ELR (cell line): ENCODE measurements around the gene CCNJ.
"Not testable (repeated sequence)": the region's sequence is repeated elsewhere in the genome, so short reads cannot be mapped to it uniquely, and the experiment has no call there.

Experiments used
- DNase-seq: peaks from one replicate; pipeline ENCODE4 v3.0.0-alpha.2; 2015; ENCODE audit warnings: low read depth

CCNJ gene, protein sequence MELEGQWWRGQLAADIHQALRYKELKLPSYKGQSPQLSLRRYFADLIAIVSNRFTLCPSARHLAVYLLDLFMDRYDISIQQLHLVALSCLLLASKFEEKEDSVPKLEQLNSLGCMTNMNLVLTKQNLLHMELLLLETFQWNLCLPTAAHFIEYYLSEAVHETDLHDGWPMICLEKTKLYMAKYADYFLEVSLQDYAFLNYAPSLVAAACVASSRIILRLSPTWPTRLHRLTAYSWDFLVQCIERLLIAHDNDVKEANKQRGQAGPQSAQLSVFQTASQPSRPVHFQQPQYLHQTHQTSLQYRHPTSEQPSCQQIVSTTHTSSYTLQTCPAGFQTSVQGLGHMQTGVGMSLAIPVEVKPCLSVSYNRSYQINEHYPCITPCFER

DNA sequence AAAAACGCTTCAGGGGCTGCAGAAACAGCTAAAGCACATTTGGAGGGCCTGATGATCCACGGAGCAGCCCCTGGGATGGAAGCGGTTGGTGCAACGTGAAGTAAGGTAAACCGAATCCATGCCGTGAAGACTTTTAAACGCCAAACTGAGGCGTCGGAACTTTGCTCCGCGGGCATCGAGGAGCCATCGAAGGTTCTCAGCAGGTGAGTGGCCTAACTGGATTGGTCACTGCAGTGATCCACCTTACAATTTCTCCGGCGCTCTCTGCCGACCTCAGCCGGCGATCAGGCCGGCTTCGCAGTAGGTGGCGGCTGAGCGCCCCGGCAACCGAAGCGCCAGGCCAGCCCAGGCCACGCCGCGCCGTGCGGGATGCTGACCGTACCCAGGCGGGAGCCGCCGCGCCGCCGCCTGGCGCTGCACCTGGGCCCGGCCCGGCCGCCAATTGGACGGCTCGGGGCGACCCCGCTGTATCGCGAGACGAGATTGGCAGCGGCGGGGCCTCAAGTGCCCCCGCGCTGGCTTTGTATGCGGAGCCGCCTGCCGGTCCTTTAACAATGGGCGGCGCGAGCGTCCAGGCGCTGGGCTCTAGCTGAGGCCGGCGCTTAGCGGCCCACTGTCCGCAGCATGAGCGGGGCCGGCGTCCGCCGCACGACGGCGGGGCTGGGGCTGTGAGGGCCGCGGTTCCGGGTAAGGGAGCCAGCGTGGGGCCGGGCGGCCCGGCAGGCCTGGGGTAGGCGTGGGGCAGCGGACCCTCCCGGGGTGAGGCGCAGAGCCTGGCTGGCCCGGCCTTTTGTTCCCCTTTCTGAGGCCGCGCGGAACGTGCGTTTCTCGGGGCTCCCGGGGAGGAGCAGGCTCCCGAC is at the start of gene CCNJ:
Gene CCNJ (plus strand): TSS at position 551 of the 860 bp plus-strand sequence. CDS start 811 bp downstream, outside the sequence.
- DNase-seq = peak; percentile 91

GRCh38 chr10:95994376-95994775 is 49.0 kb upstream of the CCNJ start:
- DNase-seq = not testable (repeated sequence)

- no peak for DNase-seq
Observed at GRCh38 chr10:95998255-95998784, 45.1 kb upstream of the CCNJ start.

- no peak for DNase-seq
Observed at GRCh38 chr10:96013956-96014355, 29.4 kb upstream of the CCNJ start.

DNA sequence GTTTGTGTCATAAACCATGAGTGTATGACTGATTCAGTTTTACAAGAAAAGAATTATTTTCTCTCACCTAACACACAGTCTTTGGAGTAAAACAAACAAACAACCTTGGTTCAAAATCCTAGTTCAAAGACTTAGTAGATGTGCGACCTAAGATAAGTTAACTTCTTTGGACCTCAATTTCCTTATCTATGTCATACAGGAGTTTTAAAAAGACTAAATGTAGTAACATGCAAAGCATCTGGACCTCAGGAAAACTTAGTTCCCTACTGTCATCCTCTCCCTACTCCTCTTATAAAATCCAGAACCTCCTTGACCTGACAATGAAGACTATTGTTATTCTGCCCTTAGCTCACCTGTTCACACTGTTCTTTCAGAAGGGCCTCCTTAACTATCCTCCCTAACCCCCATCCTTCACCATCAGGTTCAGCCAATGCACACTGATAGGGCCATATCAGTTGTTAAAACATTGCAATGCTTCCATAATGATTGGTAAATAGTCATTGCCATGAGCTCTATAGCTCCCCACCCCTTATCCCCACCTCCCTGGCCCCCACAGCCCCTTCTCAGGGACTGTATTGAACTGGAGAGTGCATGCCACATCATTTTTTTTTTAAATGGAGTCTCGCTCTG is 28.8 kb upstream of the CCNJ start:
- no peak for DNase-seq

GRCh38 chr10:96017191-96017687 is 26.1 kb upstream of the CCNJ start:
- peak; percentile 71 for DNase-seq

- no peak for DNase-seq
Observed at GRCh38 chr10:96021332-96021731, 22.1 kb upstream of the CCNJ start.

DNA sequence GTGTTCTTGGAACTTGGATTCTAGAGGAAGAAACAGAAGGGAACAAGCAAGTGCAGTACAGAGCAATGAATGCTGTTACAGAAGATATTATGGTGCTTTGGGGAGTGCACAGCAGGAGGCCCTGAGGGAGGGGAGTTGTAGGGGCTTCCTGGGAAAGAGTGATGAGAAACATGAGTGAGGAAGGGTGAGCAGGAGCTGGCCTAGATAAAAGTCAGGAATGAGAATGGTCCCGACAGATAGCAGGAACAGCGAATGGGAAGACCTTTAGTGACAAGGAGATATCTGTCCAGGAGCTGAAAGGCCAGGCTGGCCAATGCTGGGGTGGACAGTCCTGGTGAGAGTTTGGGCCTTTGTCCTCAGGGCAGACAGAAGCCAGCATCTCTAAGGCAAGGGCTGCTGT is 20.6 kb upstream of the CCNJ start:
- no peak for DNase-seq

DNA sequence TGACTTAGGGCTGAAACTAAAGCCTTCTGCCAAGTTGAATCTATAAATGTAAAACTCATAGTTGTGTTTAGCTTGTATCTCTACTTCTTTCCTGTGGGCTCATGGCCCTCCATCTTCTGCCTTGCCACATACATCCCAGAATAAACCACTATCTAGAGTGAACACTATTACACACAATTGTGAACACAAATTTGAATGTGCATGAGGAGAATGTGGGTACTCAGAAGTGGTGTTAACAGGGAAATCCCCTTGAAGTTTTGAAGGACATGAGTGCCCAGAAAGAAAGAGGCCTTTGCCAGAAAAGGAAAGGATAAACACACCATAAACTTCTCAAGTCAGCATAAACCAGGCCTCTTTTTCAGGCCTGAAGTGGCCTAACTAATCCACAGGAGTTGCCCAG is 20.2 kb upstream of the CCNJ start:
- no peak for DNase-seq

- peak; percentile 39 for DNase-seq
Observed at GRCh38 chr10:96025566-96025965, 17.8 kb upstream of the CCNJ start.

GRCh38 chr10:96034625-96035024 is 8.8 kb upstream of the CCNJ start:
- DNase-seq = no peak

DNA sequence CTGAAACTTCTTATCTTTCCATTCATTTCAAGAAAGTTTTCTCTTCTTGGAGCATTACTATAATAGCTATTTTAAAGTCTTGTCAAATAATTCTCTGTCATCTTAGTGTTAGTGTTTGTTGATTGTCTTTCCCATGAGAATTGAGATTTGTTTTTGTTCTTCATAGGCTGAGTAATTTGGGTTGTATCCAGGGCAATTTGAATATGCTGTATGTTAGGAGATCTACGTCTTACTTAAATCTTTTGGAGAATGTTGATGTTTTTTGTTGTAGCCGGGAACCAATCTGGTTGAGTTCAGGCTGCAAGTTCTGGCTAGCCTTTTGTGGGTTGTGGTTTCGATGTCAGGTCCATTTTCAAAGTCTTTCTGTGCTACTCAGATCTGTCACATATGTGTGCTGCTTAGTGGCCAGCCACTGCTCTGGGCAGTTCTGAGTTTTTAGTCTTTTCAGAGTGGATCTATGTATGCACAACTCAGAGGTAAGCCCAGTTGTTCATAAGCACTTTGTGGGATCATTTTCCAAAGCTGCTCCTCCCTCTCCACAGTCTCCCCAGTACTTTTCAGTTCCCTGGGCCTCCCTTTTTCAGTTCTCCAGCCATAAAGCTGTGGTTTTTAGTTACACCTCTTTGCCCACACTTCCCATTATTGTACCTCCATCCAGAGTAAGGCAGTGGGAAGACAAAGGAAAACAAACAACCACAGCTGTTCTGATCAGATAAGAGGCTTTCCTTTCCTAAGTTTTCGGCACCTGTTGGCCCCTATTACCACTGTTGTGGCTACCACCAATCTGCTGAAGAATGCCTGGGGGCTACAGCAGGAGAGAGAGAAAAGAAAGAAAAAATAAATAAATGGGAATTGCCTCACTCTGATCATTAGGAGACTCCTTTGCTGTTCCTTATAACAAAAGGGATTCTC is 4.7 kb upstream of the CCNJ start:
- DNase-seq = no peak

DNA sequence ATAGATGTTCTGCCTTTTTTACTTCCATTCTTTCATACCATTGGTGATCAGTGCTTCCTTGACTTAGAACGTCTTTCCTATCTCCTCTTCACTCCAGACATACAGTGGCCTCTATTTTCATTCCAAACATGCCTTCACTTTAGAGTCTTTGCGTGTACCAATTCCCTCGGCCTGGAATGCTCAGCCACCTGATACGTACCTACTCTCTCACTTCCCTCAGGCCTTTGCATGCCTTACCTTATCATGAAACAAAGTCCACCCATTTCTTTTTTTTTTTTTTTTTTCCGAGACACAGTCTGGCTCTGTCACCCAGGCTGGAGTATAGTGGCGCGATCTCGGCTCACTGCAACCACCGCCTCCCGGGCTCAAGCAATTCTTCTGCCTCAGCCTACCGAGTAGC is 2.2 kb upstream of the CCNJ start:
- no peak for DNase-seq

- DNase-seq = peak; percentile 64
Observed at GRCh38 chr10:96043893-96044715, 721 bp downstream of the CCNJ start.

- DNase-seq = peak; percentile 53
Observed at GRCh38 chr10:96044736-96045135, 1.4 kb downstream of the CCNJ start.

GRCh38 chr10:96046546-96046945 is 3.2 kb downstream of the CCNJ start:
- DNase-seq = no peak

DNA sequence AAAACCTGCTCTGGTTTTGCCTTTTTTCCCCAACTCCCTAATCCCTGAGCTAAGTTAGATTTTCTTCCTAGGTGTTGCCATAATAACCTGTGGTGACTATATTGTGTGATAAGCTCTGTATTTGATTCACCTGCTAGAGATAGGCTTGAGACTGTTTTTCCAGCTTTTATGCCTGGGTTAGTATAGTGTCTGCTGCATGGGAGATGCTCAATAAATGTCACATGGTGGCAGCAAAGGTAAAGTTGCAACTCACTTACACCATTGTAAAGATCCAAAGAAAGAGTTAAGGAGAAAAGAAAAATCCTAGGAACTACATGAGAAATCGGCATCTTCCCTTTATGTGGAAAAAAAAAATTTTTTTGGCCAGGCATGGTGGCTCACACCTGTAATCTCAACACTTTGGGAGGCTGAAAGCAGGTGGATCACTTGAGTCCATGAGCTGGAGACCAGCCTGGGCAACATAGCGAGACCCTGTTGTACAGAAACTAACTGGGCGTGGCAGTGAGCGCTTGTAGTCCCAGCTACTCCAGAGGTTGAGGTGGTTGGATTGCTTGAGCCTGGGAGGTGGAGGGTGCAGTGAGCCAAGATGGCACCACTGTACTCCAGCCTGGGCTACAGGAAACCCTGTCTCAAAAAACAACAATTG is 3.7 kb downstream of the CCNJ start:
- DNase-seq = peak; percentile 5

GRCh38 chr10:96047925-96048324 is 4.5 kb downstream of the CCNJ start:
- DNase-seq = not testable (repeated sequence)

DNA sequence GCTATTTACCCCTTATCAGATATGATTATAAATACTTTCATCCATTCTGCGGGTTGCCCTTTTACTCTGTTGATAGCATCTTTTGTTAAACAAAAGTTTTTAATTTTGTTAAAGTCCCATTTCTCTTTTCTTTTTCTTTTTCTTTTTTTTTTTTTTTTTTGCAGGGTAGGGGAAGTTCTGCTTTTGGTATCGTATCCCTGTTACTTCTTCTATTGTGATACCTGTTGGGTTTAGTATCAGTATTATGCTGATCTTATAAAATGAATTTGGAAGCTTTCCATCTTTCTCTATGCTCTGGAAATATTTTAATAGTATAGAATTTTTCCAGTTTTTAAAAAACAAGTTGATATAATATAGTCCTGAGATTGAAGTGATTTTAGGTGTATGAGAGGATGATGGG is 6.0 kb downstream of the CCNJ start:
- DNase-seq = no peak

- no peak for DNase-seq
Observed at GRCh38 chr10:96053985-96054384, 10.6 kb downstream of the CCNJ start.
